CD1c-positive myeloid dendritic cell (primary cell): ENCODE results near the gene FCRL3.

ENCODE experiments used
- DNase-seq: peaks from one replicate; pipeline ENCODE4 v3.0.0-alpha.2; 2016; ENCODE audit errors: extremely low spot score

The FCRL3 gene

GRCh38 chr1:157678721-157679120, 21.8 kb downstream of the FCRL3 start:
- DNase-seq: no peak

GRCh38 chr1:157673008-157673407, 27.6 kb downstream of the FCRL3 start:
- DNase-seq: no peak

- DNase-seq: no peak
Observed at GRCh38 chr1:157671895-157672294, 28.7 kb downstream of the FCRL3 start.

- no peak for DNase-seq
Observed at GRCh38 chr1:157659576-157660247, 40.9 kb downstream of the FCRL3 start.

GRCh38 chr1:157658571-157658970, 42.0 kb downstream of the FCRL3 start:
- no peak for DNase-seq

GRCh38 chr1:157653494-157653873, 47.1 kb downstream of the FCRL3 start:
- no peak for DNase-seq

- peak; percentile 84 for DNase-seq
Observed at GRCh38 chr1:157652859-157653493, 47.6 kb downstream of the FCRL3 start.

- no peak for DNase-seq
Observed at GRCh38 chr1:157648317-157648716, 52.3 kb downstream of the FCRL3 start.

GRCh38 chr1:157646144-157646543, 54.4 kb downstream of the FCRL3 start:
- DNase-seq: peak; percentile 44

GRCh38 chr1:157641177-157641576, 59.4 kb downstream of the FCRL3 start:
- no peak for DNase-seq

- DNase-seq: peak; percentile 22
Observed at GRCh38 chr1:157639800-157640199, 60.8 kb downstream of the FCRL3 start.

GRCh38 chr1:157628773-157629172, 71.8 kb downstream of the FCRL3 start:
- DNase-seq: no peak
